ENCODE data around the gene TCEANC2. TPM values are rescaled to one million over a fixed set of nuclear protein-coding genes. Genes with fewer than 3 reads are reported as not detected.

TCEANC2 gene
- polyA plus RNA-seq, 1 experiment, result 4.1 TPM

DNA sequence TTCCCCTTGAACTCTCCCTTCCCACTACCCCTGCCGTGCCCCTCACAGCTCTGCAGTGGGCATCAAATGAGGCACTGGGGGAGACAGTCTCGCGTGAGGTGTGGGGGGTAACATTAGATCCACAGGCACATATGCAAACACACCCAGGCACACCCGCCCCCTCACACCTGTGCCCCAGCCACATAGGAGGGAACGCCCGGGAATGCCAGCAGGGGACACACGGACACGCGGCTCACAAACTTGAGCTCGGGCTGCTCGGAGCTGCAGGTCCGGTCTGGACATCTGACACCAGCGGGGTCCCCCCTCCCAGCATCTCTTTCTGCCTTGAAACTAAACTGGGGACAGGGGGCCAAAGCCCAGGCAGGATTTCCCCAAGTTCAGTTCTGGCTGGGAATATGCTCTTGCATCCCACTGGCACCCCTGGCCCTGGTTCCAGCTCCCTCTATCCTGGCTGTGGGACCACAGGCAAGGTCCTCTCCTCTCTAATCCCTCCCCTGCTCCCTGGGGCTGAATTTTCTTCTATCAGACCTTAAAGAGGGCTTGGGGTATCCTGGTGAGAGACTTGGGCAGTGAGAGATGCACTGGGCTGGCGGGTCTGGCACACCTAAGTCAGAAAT, 68.8 kb downstream of the TCEANC2 start:
- no peak for TF ChIP-seq CTCF (IDR thresholded peaks at IDR 0.05; ENCODE audit: insufficient read depth, low read depth, low read length)
- H3K27me3 ChIP-seq (ENCODE audit: control insufficient read depth, insufficient read depth, low read length), result no peaks in the 10 kb centered on the region
- POLR2A ChIA-PET, result no interaction called here
- CTCF ChIA-PET, result interaction anchor here (0.6 to 2.6 kb wide), 17 partner anchors 8 to 444 kb away, joined by 3 to 15 read pairs (median 4); partner anchors contain the start of genes CYB5RL, MRPL37 and SSBP3
- no peak overlapping the region for H3K4me3 ChIP-seq (ENCODE audit: low read depth, low read length)
- no peak for DNase-seq (ENCODE audit: low read depth)
- H3K36me3 ChIP-seq (ENCODE audit: control insufficient read depth, insufficient read depth, low read length), result no peaks in the 10 kb centered on the region

DNA sequence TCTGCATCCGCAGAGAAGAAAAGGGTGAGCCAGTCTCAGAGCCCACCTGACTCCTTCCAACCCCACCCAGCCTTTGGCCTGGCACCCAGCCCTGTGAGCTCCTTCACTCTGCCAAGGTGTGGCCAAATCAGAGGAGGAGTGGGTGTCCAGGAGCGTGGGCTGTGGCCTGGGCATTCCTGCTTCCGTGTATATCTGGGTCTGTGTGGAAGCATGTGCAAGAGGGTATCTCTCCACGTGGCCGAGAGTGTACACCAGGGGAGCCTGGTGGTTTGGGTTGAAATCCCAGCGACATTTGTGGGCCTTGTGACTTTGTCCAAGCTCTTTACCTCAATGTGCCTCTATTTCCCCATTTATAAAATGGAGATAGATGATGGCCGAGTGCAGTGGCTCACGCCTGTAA, 69.6 kb downstream of the TCEANC2 start:
- Histone ChIP-seq H3K4me3 (ENCODE audit: low read depth, low read length) (no peak overlapping the region), H3K27me3 (ENCODE audit: control insufficient read depth, insufficient read depth, low read length) (no peaks in the 10 kb centered on the region), H3K36me3 (ENCODE audit: control insufficient read depth, insufficient read depth, low read length) (no peaks in the 10 kb centered on the region)
- ChIA-PET POLR2A (no interaction called here), CTCF (interaction anchor here (0.9 to 2.6 kb wide), 8 partner anchors 9 to 366 kb away, joined by 3 to 15 read pairs (median 4); partner anchors contain the start of gene SSBP3)
- TF ChIP-seq CTCF (IDR thresholded peaks at IDR 0.05; ENCODE audit: insufficient read depth, low read depth, low read length), result no peak
- DNase-seq (ENCODE audit: low read depth), result no peak

DNA sequence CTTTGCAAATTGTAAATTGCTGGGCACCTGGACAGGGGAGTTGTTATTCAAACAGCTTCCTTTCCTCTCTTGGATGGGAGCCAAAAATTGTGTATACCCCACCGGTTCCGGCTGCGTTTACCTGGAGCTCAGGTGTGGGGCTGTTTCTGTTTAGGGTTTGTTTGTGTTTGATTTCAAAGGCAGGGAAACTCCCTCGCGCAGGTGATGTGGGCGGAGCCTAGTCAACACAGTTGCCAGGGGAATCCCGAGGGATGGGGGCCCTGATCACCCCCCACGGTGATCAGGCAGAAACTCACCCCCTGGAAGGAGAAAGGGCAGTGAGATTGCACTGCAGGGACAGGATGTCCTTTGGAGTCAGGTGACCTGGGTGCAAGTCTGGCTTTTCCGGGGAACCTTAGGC, 71.1 kb downstream of the TCEANC2 start:
- Histone ChIP-seq H3K36me3 (ENCODE audit: control insufficient read depth, insufficient read depth, low read length) (no peaks in the 10 kb centered on the region), H3K4me3 (ENCODE audit: low read depth, low read length) (no peak overlapping the region), H3K27me3 (ENCODE audit: control insufficient read depth, insufficient read depth, low read length) (peaks cover 2% of the 10 kb centered on the region; the same call in 1 of the 2 replicates)
- ChIA-PET CTCF (interaction anchor here (1.0 to 2.3 kb wide), 3 partner anchors 25 to 365 kb away, joined by 3 to 10 read pairs (median 3); no protein-coding TSS in a partner anchor), POLR2A (no interaction called here)
- DNase-seq (ENCODE audit: low read depth), result no peak
- TF ChIP-seq CTCF (IDR thresholded peaks at IDR 0.05; ENCODE audit: insufficient read depth, low read depth, low read length), result no peak

DNA sequence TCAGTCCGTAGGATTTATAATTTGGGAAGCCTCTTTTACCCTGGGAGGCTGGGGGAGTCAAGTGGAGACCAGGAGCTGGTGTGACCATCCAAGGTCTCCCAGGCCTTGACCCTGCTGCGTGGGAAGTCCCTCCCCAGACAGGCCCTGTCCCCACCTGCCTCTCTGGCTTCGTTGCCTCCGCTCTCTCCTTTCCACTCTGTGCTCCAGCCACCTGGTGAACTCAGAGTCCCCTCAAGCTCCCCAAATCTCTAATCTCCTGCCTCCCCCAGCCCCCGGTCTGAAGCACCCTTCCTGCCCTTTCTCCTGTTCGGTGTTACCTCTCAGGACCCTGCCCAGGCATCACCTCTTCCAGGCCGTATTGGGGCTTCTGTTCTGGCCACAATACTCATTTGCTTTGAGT, 71.5 kb downstream of the TCEANC2 start:
- ChIA-PET CTCF (interaction anchor here (1.0 to 2.3 kb wide), 9 partner anchors 10 to 365 kb away, joined by 3 to 10 read pairs (median 5); no protein-coding TSS in a partner anchor), POLR2A (interaction anchor here (0.7 kb wide), 1 partner anchor 13 kb away, joined by 3 read pairs; no protein-coding TSS in a partner anchor)
- TF ChIP-seq CTCF (IDR thresholded peaks at IDR 0.05; ENCODE audit: insufficient read depth, low read depth, low read length), result no peak
- DNase-seq (ENCODE audit: low read depth), result no peak
- Histone ChIP-seq H3K27me3 (ENCODE audit: control insufficient read depth, insufficient read depth, low read length) (peaks cover 2% of the 10 kb centered on the region; the same call in 1 of the 2 replicates), H3K36me3 (ENCODE audit: control insufficient read depth, insufficient read depth, low read length) (no peaks in the 10 kb centered on the region), H3K4me3 (ENCODE audit: low read depth, low read length) (no peak overlapping the region)

DNA sequence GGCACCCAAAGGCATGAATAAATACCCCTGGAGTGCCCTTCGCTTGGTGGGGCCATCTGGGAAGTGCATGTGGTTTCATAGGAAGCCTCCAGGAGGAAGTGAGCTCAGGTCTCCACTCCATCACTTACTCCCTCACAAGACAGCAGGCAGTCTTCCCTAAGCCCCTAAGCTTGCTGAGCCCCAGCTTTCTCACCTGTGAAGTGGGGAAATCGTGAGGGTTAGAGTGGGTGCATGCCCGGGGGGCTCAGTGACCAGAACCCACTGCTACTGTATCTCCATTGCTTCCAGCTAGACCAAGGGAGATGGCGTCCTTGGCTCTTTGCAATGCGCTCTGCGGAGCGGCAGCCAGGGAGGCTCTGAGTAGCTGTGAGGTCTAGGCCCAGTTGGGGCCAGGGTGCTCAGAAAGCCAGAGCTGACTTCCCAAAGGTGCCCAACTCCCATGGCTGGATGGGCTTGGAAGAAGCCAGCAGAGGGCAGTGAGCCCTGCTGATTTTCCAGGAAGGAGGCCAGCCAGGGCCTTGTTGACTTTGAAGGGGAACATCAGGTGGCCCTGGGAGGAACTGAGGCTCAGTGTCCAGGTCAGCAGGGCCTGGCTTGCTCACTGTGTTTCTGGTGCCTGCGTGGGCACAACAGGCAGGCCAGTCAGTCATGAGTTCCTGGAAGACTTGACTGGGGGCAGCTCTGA, 72.1 kb downstream of the TCEANC2 start:
- ChIA-PET CTCF (interaction anchor here (0.9 to 2.3 kb wide), 13 partner anchors 8 to 364 kb away, joined by 3 to 10 read pairs (median 4); partner anchors contain the start of gene SSBP3), POLR2A (interaction anchor here (0.7 kb wide), 1 partner anchor 12 kb away, joined by 3 read pairs; no protein-coding TSS in a partner anchor)
- no peak for DNase-seq (ENCODE audit: low read depth)
- TF ChIP-seq CTCF (IDR thresholded peaks at IDR 0.05; ENCODE audit: insufficient read depth, low read depth, low read length), result peak; percentile 41; the same call in 1 of the 2 replicates
- peaks cover 2% of the 10 kb centered on the region; the same call in 1 of the 2 replicates for H3K27me3 ChIP-seq (ENCODE audit: control insufficient read depth, insufficient read depth, low read length)
- H3K4me3 ChIP-seq (ENCODE audit: low read depth, low read length), result no peak overlapping the region
- no peaks in the 10 kb centered on the region for H3K36me3 ChIP-seq (ENCODE audit: control insufficient read depth, insufficient read depth, low read length)

All from BJ (cell line).